GDM1 (cell line): ENCODE results near the gene DAPK3.
"Not testable (repeated sequence)": the region's sequence is repeated elsewhere in the genome, so short reads cannot be mapped to it uniquely, and the experiment has no call there.

Experiments used
- DNase-seq: peaks from one replicate; lab custom pipeline; 2025; lab: John Stamatoyannopoulos, UW

The DAPK3 gene

DNA sequence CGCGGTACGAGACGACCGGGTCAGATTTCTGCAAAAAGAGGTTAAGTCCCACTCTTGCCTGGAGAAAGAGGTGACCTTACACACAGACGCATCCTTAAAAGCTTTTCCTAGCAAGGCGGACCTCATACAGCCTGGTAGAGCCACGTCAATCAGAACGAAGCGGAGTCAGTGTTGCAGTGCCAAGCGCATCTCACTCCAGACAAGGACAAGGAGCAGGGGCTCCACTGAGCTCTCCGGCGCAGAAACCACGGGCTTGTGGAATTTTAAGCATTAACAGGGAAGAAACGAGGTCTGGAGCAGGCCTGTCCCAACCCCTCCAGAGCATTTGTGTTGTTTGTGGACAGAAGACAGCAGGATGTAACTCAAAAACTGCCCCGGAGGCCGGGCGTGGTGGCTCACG is 7.2 kb upstream of the DAPK3 start:
- DNase-seq, result no peak

GRCh38 chr19:3977242-3978143 is 6.6 kb upstream of the DAPK3 start:
- DNase-seq, result no peak

GRCh38 chr19:3976495-3977241 is 5.8 kb upstream of the DAPK3 start:
- DNase-seq, result no peak

- DNase-seq, result no peak
Measured at GRCh38 chr19:3975637-3976087, 4.8 kb upstream of the DAPK3 start.

DNA sequence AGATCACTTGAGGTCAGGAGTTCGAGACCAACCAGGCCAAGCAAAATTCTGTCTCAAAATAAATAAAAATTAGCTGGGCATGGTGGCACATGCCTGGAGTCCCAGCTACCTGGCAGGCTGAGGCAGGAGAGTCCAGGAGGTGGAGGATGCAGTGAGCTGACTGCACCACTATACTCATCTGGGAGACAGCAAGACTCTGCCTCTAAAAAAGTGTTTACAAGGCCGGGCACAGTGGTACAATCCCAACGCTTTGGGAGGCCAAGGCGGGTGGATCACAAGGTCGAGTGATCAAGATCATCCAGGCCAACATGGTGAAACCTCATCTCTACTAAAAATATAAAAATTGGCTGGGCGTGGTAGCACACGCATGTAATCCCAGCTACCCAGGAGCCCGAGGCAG is 4.2 kb upstream of the DAPK3 start:
- DNase-seq, result no peak

DNA sequence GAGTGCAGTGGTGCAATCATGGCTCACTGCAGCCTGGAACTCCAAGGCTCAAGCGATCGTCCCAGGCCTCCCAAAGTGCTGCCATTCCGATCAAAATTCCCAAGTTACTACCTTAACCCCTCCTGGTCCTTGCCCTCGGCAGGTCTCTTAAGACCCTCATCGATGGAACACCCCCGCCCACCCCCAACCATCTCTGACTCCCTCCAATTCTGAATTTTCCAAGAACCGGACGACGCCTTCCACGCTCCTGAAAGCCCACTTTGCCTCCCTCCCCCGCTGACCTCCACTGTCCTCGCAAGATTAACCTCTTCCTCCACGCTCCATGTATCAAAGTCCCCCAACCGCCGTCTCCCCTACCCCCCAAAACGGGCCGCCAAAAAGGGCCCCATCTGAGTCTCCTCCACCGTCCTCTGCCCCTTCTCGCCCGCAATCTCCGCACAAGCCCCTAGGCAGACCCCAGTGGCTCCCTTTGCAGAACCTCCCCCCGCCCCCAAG is 539 bp downstream of the DAPK3 start:
- DNase-seq, result no peak

DNA sequence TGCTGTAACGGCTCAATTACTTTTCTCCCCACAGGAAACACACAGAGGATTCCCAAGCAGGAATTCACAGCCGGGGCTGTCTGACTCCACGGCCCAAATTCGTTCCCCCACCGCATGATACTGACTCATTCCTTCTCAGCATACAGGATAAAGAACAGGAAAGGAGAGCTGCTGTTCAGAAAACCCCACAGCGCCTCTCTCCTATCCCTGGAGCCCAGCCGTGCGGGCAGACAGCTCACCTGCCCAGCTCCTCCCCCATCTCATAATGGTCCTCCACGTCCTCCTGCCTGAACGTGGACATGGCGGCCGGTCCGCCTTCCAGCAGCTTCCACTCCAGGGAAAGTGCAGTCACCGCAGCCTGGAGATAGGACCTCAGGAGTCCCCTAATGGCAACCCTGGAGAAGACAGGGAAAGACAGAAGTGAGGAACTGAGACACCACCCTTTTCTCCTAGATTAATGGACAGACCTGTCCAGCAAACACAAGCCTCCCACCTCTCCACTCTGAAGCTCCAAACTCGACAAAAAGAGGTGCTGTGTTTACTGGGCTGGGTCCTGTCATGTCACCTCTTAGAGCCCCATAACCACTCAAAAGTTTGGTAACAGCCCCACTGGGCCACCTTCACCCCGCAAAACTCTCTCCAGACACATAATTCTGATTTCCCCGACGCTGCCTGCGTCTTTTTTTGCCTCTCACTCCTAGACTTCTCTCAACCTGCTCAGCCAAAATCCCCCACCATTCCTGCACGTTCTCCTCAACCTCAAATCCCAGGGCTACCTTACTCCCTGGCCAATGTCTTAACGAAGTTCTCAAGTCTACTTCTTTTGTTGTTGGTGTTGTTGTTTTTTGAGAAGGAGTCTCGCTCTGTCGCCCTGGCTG is 1.2 kb downstream of the DAPK3 start:
- DNase-seq, result no peak

DNA sequence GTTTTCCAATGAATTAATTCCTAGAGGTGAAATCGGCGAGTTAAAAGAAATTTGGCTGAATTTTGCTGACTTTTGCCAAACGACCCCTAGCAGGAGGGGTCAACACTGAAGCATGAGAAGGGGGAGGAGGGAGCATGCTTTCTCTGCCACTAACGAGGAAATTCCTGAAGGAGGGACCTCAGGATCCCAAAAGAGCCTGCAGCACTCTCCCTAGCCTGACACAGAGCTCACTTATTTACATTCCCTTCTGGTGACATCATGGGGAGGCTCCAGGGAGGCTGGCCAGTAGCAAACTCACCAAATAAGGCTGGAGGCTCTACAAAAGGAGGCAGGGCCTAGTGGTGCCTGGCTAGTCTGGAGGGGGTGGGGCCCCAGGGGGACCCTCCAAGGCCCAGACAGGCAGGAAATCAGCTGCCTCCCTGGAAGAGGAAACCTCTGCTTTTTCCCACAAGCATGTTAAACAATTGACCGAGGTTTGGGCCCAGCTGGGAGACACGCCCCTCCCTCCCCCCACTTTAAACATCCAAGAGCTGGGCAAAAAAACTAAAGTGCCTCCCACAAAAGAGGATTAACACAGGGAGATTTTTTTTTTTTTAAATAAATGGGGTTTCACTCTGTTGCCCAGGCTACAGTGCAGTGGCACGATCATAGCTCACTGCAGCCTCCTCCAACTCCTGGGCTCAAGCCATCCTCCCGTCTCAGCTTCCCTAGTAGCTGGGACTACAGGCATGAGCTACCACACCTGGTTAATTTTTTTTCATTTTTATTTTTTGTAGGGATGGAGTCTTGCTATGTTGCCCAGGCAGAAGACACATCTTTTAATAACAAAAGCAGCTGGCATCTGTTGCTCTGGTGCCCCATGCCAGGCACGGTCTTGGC is 2.1 kb downstream of the DAPK3 start:
- DNase-seq, result no peak

DNA sequence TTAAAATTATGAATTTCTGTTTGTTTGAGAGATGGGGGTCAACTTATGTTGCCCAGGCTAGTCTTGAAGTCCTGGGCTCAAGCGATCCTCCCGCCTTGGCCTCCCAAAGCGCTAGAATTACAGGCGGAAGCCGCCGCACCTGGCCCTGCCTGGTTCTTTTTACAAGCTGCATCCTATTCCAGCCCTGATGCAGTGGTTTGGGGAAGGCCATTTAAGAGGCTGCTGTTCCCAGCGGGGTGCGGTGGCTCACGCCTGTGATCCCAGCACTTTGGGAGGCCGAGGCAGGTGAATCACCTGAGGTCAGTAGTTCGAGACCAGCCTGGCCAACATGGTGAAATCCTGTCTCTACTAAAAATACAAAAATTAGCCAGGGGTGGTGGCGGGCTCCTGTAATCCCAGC is 2.9 kb downstream of the DAPK3 start:
- DNase-seq, result not testable (repeated sequence)

DNA sequence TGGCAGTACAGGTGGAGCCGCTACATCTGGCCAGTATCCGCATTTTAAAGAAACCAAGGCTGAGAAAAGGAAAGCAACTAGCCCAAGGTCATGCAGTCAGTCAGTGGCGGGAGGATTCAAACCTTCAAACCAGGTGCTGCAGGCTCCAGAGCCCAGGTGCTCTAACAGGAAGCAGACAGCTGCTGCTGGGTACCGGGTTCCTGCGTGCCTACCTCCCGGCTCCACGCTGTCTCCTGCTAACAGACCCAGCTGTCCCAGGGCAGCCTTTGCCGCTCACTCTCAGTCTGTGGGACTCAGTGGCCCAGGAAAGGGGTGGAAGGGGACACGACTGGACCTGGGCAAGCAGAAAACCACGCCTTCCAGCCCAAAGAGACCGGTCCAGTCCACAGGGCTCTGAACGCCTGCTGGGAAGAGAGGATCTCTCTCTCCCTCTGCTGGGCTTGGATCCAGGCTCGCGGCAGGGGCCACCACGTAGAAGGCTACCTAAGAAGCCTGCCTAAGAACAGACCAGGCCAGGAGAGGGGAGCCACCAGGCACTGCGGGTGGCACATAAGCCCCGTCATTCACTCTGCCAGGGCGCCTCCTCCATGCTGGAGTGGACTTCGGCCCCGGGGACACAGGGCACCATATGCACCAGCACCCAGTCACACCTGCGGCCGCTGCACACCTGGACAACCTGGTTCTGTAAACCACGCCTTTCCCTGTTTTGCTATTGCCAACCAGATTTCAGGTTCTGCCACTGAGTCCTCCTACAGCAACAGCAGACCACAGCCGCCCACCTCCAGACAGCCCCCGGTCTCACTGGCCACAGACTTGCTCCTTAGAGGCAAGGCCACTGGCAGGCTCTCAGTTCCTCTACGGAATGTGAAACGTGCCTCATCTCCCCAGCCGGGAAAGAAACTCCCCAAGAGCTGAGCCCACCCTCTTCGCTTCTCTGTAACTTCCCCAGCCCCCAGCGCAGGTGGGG is 4.6 kb downstream of the DAPK3 start:
- DNase-seq, result no peak

- no peak for DNase-seq
Measured at GRCh38 chr19:3964256-3965194, 6.4 kb downstream of the DAPK3 start.

GRCh38 chr19:3963458-3964255 is 7.2 kb downstream of the DAPK3 start:
- no peak for DNase-seq

DNA sequence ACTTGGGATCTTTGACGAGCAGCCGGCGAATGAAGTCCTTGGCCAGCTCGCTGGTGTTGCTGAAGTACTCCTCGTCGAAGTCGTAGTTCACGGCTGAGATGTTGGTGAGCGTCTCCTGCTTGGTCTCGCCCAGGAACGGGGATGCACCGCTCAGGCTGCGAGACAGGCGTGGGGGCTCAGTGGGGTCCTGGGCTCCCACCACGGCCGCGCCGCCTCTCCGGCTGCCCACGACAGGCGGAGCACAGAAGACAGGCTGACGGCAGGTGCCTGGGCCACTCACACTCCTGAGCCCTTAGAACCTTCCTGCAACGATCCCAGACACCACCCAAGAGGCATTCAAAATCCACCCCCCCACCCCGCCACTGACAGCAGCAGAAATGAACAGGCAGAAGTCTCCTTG is 9.9 kb downstream of the DAPK3 start:
- no peak for DNase-seq

GRCh38 chr19:3959766-3960131 is 11.2 kb downstream of the DAPK3 start:
- no peak for DNase-seq

GRCh38 chr19:3958836-3959765 is 11.8 kb downstream of the DAPK3 start:
- no peak for DNase-seq

DNA sequence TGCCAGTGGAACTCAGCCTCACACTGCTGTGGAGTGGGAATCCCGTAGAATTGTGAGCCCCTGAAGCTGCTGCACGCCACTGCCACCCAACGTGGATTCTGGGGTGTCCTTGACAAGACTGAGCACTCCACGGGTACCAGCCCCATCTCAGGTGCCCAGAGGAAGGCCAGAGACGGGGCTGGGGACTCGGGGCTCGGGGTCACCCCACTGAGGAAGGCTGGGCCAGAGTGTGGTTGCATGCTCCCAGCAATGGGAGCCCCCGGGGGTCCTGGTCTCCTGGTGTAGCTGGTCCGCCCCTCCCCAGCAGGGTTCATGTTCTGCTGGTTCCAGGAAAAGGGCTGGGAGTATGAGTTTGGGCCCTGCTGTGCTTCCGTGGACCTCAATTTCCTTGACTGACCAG is 15.2 kb downstream of the DAPK3 start:
- no peak for DNase-seq

DNA sequence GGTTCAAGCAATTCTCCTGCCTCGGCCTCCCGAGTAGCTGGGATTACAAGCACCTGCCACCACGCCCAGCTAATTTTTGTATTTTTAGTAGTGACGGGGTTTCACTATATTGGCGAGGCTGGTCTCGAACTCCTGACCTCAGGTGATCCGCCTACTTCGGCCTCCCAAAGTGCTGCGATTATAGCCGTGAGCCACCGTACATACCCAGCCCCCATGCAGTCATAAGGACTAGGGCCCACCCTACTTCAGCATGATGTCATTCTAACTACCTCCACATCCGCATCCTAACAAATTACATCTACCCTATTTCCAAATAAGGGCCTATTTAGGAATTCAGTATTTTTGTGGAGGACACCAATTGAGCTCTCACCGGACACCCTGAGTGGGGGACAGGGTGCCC is 15.6 kb downstream of the DAPK3 start:
- not testable (repeated sequence) for DNase-seq
